Activated T-cell treated with anti-CD3 and anti-CD28 coated beads for 48 hours (primary cell): ENCODE measurements around the gene ATRNL1.
A peak's percentile ranks its signal among the peaks of the same experiment; 100 is the strongest.
"Not testable (repeated sequence)": the region's sequence is repeated elsewhere in the genome, so short reads cannot be mapped to it uniquely, and the experiment has no call there.

Experiments used
- DNase-seq: peaks from one replicate; pipeline ENCODE4 v3.0.0-alpha.2; 2020; ENCODE audit warnings: low read depth

Gene ATRNL1

DNA sequence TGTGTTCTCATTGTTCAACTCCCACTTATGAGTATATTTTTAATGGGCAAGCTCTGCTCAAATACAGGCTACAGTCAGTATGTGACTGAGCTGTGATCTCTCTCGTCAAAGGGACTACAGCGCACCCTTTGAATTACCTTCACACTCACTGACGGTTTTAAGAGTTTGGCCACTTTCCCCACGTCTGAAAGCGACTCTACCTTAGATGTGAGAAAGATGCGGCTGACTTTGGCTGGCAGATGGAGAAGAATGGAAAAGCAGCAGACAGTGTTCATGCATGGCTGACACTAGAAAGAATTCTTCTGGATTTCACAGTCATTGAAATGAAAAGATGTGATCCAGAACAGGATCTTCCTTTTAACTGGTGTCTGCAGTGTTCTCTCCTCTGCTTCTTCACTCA, 2.0 kb upstream of the ATRNL1 start:
- no peak for DNase-seq

DNA sequence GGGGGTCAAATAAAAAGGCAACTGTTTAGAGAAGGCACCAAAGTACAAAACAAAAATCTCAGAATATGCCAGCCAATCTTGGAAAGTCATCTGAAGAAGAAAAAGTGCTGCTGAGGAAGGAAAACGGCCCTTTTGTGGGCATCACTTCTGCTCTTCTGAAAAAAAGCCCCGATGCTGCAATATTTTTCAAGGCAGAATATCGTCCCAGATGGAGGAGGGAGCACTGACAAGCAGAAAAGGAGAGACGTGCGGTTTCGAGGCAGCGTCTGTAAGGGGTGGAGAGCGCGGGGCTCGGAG, 959 bp upstream of the ATRNL1 start:
- DNase-seq, result no peak

DNA sequence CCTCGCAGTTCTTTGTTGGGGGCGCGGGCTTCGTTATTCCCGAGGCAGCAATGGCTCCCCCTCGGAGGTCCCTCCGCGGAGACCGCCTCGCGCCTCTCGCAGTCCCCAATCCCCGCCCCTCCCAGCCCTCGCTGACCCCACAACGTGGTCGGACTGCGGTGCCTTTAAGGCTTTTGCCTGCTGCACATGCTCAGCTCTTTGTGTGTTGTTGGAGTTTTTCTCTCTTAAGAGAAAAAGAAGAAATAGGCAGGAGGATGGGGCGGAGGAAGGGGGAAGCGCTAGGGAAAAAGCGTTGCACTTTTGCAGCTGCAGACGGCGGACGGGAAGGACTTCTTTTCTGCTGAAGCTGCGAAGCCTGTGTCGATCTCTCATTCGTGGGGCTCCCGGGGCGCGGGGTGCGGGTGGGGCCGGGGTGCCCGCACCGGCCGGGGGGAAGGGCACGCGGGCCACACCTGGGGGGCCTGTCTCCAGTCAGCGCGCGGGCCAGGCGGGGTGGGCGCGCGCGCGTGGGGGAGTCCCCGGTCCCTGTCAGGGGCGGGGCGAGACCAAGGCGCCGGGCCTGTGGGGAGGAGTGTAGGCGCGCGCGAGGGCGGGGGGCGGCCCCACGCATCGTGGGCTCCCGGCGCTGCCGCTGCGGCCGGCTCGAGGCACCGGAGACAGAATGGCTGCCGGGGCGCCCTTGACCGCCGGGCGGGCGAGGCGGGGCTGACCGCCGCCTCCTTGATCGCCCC, 445 bp upstream of the ATRNL1 start:
- peak; percentile 14 for DNase-seq

DNA sequence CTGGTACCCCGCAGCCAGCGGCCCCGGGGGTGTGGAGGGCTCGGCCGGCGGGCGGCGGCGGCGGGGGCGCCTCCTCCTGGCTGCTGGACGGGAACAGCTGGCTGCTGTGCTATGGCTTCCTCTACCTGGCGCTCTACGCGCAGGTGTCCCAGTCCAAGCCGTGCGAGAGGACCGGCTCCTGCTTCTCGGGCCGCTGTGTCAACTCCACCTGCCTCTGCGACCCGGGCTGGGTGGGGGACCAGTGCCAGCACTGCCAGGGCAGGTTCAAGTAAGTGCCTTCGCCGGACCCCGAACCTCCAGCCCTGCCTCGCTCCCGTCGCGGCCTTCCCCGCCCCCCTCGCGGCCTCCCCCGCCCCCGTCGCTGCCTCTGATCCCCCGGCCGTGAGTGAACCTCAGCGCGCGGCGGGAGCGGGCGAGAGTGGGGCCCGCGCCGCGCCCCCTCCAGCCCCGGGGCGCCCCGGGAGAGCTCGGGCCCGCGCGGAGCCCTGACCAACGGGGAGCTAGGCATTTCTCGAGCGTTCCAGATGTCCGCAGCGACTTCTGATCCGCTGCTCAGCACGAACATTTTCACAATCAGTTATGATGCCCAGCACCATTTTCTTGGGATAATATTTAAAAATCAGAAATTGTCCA, 727 bp downstream of the ATRNL1 start:
- DNase-seq, result no peak

DNA sequence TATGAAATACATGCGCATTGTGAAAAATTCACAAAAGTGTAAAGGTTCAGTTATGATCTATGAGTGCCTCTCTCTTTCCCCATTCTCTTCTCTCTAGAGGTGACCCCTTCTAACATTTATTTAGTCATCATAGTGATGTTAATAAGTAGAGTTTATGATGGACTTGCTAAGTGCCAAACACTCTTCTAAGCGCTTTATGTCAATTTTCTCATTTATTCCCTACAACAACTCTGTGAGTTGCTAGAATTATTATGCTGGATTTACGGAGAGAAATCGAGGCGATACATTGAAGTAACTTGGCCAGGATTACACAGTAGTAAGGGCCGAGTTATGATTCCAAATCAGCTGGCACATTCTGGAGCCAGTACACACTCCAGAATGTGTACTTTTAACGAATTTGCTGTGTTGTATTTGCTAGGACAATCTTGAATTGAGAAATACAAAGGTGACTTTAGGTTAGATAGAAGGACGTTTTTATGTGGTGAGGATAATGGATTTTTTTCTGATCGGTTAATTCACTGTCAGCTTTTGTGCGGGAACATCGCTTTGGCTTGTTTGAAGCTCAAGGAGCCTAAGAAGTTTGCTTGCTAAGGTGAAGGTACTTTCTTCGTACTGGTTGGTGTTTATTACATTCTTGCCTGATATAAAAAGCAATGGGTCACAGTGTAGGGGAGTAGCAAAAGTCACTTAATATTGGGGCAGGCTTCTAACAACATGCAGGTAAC, 1.4 kb downstream of the ATRNL1 start:
- DNase-seq, result no peak

DNA sequence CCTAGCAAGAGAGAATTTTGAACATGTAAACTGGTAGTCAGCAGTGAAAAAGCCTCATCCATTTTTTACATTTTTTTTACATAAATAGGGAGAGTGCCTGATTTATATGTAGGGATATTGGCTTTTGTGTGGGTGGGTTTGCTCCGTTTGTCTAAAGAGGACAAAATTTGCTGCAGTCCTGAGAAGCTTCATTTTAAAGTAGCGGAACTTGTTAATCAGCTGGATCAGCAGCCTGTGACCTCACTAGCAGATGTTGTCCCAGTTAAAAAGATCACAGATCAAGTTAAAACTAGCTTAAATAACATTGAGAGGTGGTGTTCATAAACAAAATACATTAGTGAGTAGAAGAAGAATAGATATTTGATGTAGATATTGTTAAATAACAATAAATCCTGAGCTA, 2.6 kb downstream of the ATRNL1 start:
- no peak for DNase-seq

DNA sequence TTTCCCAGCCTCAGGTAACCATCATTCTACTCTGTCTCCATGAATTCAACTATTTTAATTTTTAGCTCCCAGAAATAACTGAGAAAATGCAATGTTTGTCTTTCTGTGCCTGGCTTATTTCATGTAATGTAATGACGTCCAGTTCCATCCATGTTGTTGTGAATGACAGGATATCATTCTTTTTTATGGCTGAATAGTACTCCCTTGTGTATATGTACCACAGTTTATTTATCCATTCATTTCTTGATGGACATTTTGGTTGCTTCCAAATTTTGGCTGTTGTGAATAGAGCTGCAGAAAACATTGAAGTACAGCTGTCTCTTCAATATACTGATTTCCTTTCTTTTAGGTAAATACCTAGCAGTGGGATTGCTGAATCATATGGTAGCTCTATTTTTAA, 10.5 kb downstream of the ATRNL1 start:
- no peak for DNase-seq

DNA sequence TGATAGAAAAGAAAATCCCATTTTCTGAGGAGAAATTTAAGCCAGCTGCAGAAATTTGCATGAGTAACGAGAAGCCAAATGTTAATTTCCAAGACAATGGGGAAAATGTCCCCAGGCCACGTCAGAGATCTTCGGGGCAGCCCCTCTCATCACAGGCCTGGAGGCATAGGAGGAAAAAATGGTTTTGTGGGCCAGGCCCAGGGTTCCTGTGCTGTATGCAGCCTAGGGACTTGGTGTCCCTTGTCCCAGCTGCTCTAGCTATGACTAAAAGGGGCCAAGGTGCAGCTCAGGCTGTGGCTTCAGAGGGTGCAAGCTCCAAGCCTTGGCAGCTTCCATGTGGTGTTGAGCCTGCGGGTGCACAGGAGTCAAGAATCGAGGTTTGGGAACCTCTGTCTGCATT, 12.2 kb downstream of the ATRNL1 start:
- DNase-seq, result not testable (repeated sequence)

DNA sequence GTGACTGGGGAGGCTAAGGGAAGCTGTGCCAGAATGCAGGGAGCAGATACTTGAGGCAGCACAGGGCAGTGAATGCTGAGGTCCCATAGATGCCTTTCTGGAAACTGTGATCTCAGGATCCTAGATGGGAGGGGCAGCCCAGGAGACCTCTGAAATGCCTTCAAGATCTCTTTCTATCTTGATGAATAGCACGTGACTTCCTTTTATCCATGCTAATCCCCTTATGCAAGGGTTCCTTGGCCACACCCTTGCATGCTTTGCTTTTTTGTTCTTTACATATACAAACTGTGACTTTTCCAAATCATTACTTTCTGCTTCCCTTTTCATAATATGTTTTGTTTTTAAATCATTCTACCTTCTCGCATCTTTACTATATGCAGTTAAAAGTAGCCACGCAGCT, 14.7 kb downstream of the ATRNL1 start:
- no peak for DNase-seq

DNA sequence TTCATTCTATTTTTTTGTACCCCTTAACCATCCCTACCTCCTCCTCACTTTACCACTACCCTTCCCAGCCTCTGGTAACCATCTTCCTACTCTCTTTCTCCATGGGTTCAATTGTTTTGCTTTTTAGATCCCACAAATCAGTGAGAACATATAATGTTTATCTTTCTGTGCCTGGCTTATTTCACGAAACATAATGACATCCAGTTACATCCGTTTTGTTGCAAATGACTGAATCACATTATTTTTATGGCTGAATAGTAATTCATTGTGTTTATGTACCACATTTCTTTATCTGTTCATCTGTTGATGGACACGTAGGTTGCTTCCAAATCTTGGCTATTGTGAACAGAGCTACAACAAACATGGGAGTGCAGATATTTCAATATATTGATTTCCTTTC, 24.1 kb downstream of the ATRNL1 start:
- DNase-seq, result no peak

DNA sequence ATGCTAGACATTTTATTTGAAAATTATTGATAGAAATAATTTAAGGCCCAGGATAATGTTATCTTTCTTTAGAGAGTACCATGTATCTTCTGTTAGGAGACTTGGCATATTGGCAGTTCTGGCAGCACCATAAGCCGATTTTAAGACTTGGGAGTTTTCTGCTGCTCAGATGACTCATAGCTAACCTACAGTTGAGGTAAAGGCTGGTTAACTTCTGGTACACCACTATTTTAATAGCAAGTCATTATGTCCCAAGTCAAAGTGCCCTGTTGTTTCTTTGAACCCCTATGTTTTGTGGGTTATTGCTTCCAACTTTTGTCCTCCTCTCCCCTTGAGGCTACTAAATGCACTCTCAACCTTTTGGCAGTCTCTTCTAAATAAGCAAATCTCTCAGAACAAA, 25.2 kb downstream of the ATRNL1 start:
- no peak for DNase-seq

DNA sequence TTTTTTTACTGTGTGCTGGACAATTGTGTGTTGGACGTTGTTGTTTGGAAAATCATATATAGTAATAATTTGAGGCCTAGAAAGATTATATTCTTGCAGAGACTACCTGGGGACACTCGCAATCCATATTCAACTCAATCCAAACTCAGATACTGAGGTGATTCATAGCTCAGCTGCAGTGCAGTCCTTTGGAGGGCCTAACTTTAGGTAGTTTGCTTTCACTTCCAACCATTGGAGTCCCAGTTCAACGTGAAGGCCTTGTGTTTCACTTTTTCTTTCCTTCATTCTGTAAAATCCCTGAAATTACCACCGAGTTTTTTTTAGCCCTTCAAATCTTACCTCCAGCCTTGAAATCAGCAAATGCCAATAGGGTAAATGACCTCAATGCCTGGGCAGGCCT, 32.3 kb downstream of the ATRNL1 start:
- DNase-seq, result no peak

DNA sequence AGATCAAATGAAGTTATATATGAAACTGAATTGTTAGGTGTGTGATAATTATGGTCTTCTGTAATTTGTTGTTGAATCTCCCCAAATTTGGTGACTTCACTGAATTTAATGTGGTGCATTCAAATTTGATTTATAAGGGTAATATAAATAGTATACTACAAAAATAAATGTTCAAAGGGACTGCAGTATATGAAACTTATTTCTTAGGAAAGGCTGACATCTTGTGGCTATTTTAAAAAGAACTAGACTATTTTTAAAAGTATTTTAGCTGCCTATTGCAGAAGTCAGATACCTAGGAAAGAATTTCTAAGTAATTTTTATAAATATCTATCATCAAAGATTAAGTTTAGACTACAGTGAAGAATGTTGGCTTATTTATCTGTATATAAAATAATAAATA, 36.6 kb downstream of the ATRNL1 start:
- no peak for DNase-seq

DNA sequence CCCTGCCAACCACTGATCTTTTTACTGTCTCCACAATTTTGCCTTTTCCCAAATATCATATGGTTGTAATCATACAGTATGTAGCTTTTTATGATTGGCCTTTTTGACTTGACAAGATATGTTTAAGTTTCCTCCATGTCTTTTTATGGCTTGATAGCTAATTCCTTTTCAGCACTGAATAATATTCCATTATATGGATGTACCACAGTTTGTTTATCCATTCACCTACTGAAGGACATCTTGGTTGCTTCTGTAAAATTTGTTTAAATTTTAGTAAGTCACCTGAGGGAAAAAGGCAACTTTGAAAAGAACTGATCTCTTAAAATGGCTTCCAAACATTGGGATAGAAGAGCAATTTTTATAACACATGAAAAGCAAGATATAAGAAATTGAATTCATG, 43.5 kb downstream of the ATRNL1 start:
- no peak for DNase-seq

DNA sequence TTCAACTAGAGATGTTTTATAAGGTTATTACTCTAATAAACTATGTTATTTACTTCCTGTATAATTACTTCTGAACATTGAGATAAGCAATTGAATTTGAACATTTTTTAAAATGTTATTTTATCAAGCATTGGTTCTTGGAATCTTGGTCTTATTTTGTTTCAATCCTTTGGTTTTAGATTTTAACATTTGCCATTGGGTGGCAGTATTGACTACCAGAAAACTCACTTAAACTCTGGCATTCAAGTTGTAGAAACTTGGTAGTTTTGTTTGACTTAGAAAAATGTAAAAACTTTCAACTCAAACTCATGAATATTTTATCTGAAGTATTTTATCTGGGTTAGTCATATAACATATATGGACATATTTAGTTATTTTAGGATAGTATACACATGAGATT, 48.1 kb downstream of the ATRNL1 start:
- no peak for DNase-seq

DNA sequence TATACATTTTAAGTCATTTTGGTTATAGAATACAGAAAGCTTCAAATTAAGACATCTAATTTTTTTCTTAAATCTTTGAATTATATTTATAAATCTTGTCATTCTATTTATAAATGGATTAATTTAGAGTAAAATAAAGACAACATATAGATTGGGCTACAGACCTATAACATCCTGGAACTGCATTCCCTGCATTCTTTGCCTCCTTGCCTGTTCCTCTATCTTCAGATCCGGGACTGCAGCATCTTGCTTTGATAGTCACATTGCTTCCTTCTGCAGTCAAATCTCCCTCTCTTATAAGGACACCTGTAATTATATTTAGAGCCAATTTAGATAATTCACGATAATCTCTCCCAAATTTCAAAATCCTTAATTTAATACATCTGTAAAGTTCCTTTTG, 64.2 kb downstream of the ATRNL1 start:
- DNase-seq, result no peak

DNA sequence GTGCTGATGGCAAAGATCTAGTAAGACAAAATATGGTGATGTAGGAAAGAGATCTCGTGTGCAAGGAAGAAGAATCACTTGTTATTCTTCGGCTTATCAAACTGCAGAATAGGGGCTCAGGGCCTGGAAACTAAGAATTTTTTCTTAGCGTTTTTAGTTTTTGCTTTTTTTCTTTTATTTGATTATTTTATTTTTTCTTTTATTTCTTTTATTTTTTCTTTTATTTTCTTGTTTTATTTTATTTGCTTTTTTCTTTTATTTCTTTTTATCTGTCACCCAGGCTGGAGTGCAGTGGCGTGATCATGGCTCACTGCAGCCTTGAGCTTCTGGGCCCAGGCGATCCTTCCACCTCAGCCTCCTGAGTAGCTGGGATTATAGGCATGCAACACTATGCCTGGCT, 70.0 kb downstream of the ATRNL1 start:
- no peak for DNase-seq

DNA sequence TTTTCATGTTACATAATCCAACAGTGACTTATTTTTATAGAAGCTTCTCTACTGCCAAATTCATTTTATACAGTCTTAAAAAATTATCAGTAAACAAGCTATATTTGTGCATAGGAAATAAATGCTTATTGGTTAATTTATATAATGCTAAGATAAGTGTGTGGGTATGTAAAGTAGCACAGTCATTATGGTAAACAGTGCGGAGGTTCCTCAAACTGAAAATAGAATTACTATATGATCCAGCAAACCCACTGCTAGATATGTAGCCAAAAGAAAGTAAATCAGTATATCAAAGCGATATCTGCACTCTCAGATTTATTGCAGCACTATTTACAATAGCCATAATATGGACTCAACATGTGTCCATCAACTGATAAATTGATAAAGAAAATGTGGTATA, 71.1 kb downstream of the ATRNL1 start:
- no peak for DNase-seq

DNA sequence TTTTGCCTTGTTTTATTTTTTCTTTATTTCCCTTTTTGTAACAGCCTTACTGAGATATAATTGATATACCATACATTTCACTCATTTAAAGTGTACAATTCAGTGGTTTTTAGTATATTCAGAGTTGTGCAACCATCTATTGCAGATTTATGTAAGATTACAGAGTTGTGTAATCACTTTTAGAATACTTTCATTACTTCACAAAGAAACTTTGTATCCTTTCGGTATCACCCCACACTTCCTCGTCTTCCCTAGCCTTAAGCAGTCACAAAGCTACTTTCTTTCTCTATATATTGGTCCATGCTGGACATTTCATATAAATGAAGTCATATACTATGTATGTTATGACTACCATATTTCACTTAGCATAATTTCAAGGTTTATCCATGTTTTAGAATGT, 74.6 kb downstream of the ATRNL1 start:
- no peak for DNase-seq

DNA sequence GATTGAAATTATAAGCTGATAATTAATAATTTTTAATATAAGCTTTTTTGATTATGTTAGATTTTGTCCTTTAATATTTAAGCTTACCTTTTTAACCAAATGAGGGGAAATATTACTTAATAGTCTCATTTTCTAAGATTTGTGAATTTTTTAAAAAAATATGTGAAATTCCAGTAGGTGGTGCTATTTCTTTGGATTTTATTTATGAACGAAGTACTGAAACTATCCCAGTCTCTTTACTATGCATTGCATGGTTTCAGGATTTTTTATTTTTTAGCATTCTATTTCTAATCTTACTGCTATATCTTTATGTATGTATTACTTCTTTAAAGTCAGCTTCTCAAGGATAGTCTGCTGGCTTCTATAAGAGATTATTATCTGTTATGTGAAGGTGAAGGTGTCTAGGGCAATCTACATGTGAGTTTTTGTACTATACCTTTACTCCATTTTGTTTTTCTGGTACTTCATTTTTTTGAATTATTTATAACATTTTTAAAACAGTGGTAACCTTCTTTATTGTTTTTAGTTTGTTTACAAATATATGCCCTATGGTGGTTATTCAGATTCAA, 78.3 kb downstream of the ATRNL1 start:
- DNase-seq, result no peak

DNA sequence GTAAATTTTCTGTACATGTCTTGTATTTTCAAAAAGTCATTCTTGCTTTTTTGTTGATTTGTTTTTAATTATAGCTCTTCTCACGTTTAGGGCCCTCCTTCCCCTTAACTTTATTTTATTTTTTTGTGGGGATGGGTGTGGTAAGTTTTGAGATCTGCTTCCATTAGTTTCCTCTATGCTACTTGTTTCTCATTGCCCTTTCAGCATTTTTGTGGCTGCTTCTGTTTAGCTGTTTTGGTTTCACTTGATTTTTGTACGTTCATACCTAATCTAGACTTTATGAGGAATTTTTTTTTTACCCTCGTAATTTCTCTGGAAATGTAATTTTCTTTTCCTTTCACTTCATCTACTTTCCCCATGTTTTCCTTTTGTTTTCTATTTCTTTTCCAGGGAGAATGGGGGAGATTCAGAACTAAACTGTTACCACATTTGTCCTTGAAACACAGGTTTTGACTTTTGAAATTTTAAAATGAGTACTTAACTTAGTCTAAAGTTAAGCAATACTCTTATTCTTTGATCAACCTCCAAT, 80.8 kb downstream of the ATRNL1 start:
- no peak for DNase-seq

DNA sequence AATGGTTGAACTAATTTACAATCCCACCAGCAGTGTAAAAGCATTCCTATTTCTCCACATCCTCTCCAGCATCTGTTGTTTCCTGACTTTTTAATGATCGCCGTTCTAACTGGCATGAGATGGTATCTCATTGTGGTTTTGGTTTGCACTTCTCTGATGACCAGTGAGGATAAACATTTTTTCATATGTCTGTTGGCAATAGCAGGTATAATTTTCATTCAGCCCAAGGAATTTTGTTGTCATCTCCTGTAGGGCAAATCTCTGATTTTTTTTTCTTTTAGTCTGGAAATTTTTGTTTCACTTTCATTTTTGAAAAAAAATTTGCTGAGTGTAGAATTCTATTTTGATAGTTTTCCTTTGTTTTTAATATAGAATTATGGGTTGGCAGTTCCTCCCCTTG, 114.1 kb downstream of the ATRNL1 start:
- not testable (repeated sequence) for DNase-seq

DNA sequence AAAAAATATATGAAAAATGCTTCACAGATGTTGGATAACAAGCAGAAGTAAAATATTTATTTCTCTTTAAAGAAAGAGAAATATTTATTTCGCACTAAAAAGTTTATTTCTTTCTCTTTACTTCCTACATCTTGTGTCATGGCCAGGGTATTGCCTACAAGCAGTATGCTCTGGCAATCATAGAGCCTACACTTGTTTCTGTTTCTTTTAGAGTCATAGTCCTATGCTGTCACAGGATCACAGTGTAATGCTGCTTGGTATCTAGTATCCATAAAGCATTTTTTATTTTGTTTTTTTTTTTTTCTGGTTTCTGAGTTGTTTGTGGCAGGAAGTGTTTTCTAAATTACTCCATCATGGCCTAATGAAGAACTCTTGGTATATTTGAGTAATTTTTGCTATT, 116.0 kb downstream of the ATRNL1 start:
- DNase-seq, result no peak
